H1 (cell line): ENCODE data around the gene METTL8. TPM values are rescaled to one million over a fixed set of nuclear protein-coding genes. Genes with fewer than 3 reads are reported as not detected.

ENCODE experiments used
- CTCF ChIA-PET: fragments of 300-600 bp; sonication (Branson Sonifier 250); formaldehyde crosslinking; loops from one replicate; lab custom pipeline; 2021; ENCODE audit not compliant: partially characterized antibody; lab: Charles Lee
- POLR2A ChIA-PET: fragments of 300-600 bp; sonication (Branson Sonifier 250); formaldehyde crosslinking; loops from one replicate; lab custom pipeline; 2021; ENCODE audit warnings: inconsistent platforms; ENCODE audit not compliant: partially characterized antibody; lab: Charles Lee
- DNase-seq, 2 experiments: peaks; one replicate each; pipeline versions ENCODE4 v3.0.0 to v3.0.0-alpha.2; 2010 to 2022; ENCODE audit warnings: low spot score in 2 of 2, low read depth in 1 of 2, mixed read lengths in 1 of 2
- FAIRE-seq: peaks from 2 replicates; lab custom pipeline; 2011; peaks lifted over from hg19 to GRCh38; lab: Jason Lieb, UNC
- H2AFZ ChIP-seq: 2 replicates; pipeline ENCODE4 v1.8.1; 2012; ENCODE audit warnings: low read length, inconsistent platforms
- H2AK5ac ChIP-seq: 2 replicates; pipeline ENCODE4 v1.6.1; 2013; ENCODE audit warnings: low read depth, low read length
- H2BK120ac ChIP-seq: replicated peaks from 2 replicates; pipeline ENCODE3; 2013; ENCODE audit warnings: low read depth, low read length, inconsistent platforms
- H2BK12ac ChIP-seq: 2 replicates; pipeline ENCODE4 v1.6.1; 2013; ENCODE audit warnings: low read depth, low read length
- H2BK15ac ChIP-seq: 2 replicates; pipeline ENCODE4 v1.6.1; 2013; ENCODE audit warnings: low read length
- H2BK20ac ChIP-seq: 2 replicates; pipeline ENCODE4 v1.6.1; 2013; ENCODE audit warnings: low read length
- H2BK5ac ChIP-seq: 2 replicates; pipeline ENCODE4 v1.6.1; 2013; ENCODE audit warnings: low read depth, low read length
- H3K14ac ChIP-seq: 2 replicates; pipeline ENCODE4 v1.6.1; 2013; ENCODE audit warnings: inconsistent platforms; ENCODE audit not compliant: insufficient read length
- H3K18ac ChIP-seq: 2 replicates; pipeline ENCODE4 v1.6.1; 2013; ENCODE audit warnings: low read length; ENCODE audit errors: extremely low read depth
- H3K23ac ChIP-seq: 2 replicates; pipeline ENCODE4 v1.6.1; 2013; ENCODE audit warnings: inconsistent platforms; ENCODE audit not compliant: insufficient read length
- H3K23me2 ChIP-seq: 2 replicates; pipeline ENCODE4 v1.6.1; 2013; ENCODE audit warnings: low read depth, low read length
- H3K27ac ChIP-seq: 2 replicates; pipeline ENCODE4 v1.6.1; 2011; ENCODE audit warnings: low read depth, low read length, inconsistent platforms
- H3K27me3 ChIP-seq, 4 experiments: replicated peaks in 1 of 4; 1 replicate in 1 of 4; 2 replicates in 3 of 4; pipeline versions ENCODE4 v1.6.1 to v1.8.1; 2011 to 2013; ENCODE audit warnings: low read length in 3 of 4, mild to moderate bottlenecking in 3 of 4, inconsistent platforms in 2 of 4, mixed read lengths in 2 of 4, moderate library complexity in 1 of 4; ENCODE audit not compliant: control insufficient read depth in 3 of 4, insufficient read depth in 3 of 4; ENCODE audit errors: extremely low read depth in 1 of 4
- H3K36me3 ChIP-seq, 4 experiments: 2 replicates each; pipeline versions ENCODE4 v1.6.1 to v1.8.1; 2011 to 2013; ENCODE audit warnings: mild to moderate bottlenecking in 4 of 4, low read length in 3 of 4, moderate library complexity in 2 of 4, control low read depth in 1 of 4, inconsistent platforms in 1 of 4; ENCODE audit not compliant: insufficient read depth in 4 of 4, control insufficient read depth in 2 of 4
- H3K4ac ChIP-seq: replicated peaks from 2 replicates; pipeline ENCODE3; 2013; ENCODE audit warnings: low read length, low read depth, mixed read lengths, inconsistent platforms; ENCODE audit not compliant: insufficient read length
- H3K4me1 ChIP-seq, 4 experiments: replicated peaks in 1 of 4; 1 replicate in 1 of 4; 2 replicates in 3 of 4; pipeline versions ENCODE4 v1.6.1 to v1.8.1; 2011 to 2013; ENCODE audit warnings: low read length in 3 of 4, inconsistent platforms in 2 of 4, mixed read lengths in 1 of 4; ENCODE audit not compliant: insufficient read depth in 4 of 4, control insufficient read depth in 3 of 4
- H3K4me2 ChIP-seq, 2 experiments: 2 replicates each; pipeline versions ENCODE4 v1.6.1 to v1.8.1; 2011 to 2013; ENCODE audit warnings: low read depth in 2 of 2, low read length in 2 of 2, control low read depth in 1 of 2, inconsistent platforms in 1 of 2, mild to moderate bottlenecking in 1 of 2; ENCODE audit not compliant: insufficient read depth in 1 of 2
- H3K4me3 ChIP-seq, 4 experiments: fragments of 200-600, 300-600 bp in 1 of 4; sonication (generic), shearing (Covaris generic), sonication (Bioruptor Twin) in 1 of 4; 2 replicates each; pipeline versions ENCODE4 v1.5.1 to v1.8.1; 2011 to 2016; ENCODE audit warnings: low read length in 4 of 4, low read depth in 3 of 4, control low read depth in 2 of 4, inconsistent platforms in 2 of 4, mild to moderate bottlenecking in 2 of 4, mixed read lengths in 1 of 4, moderate library complexity in 1 of 4; ENCODE audit not compliant: insufficient read depth in 2 of 4; ENCODE audit errors: extremely low read depth in 1 of 4
- H3K56ac ChIP-seq: replicated peaks from 2 replicates; pipeline ENCODE3; 2013; ENCODE audit warnings: low read depth, mild to moderate bottlenecking, mixed read lengths, low read length, inconsistent platforms; ENCODE audit not compliant: insufficient read length
- H3K79me1 ChIP-seq: 2 replicates; pipeline ENCODE4 v1.6.1; 2013; ENCODE audit warnings: low read depth, low read length, control low read depth
- H3K79me2 ChIP-seq, 2 experiments: 2 replicates each; pipeline versions ENCODE4 v1.6.1 to v1.8.1; 2012 to 2013; ENCODE audit warnings: low read length in 2 of 2, mild to moderate bottlenecking in 2 of 2, inconsistent platforms in 1 of 2; ENCODE audit not compliant: insufficient read depth in 2 of 2, control insufficient read depth in 1 of 2
- H3K9ac ChIP-seq, 4 experiments: replicated peaks in 1 of 4; 1 replicate in 1 of 4; 2 replicates in 3 of 4; pipeline versions ENCODE4 v1.6.1 to v1.8.1; 2011 to 2013; ENCODE audit warnings: low read depth in 3 of 4, low read length in 3 of 4, control low read depth in 2 of 4, mild to moderate bottlenecking in 2 of 4, moderate library complexity in 2 of 4, inconsistent platforms in 1 of 4; ENCODE audit errors: extremely low read depth in 1 of 4
- H3K9me3 ChIP-seq, 2 experiments: 2 replicates each; pipeline versions ENCODE4 v1.6.1 to v1.8.1; 2012 to 2013; ENCODE audit warnings: mild to moderate bottlenecking in 2 of 2, moderate library complexity in 2 of 2, control low read depth in 1 of 2, inconsistent platforms in 1 of 2, low read depth in 1 of 2, low read length in 1 of 2, mixed read lengths in 1 of 2; ENCODE audit not compliant: insufficient read depth in 2 of 2
- H4K20me1 ChIP-seq, 2 experiments: replicated peaks in 1 of 2; 2 replicates each; pipeline versions ENCODE3 to v1.8.1; 2011 to 2013; ENCODE audit warnings: inconsistent platforms in 2 of 2, low read length in 2 of 2, mild to moderate bottlenecking in 1 of 2; ENCODE audit not compliant: insufficient read depth in 2 of 2, control insufficient read depth in 1 of 2
- H4K5ac ChIP-seq: 2 replicates; pipeline ENCODE4 v1.6.1; 2013; ENCODE audit warnings: low read length, low read depth, mixed read lengths, inconsistent platforms; ENCODE audit not compliant: insufficient read length
- H4K8ac ChIP-seq: 2 replicates; pipeline ENCODE4 v1.8.0; 2013; ENCODE audit warnings: mild to moderate bottlenecking, moderate library complexity, low read length, inconsistent platforms; ENCODE audit not compliant: insufficient read depth; ENCODE audit errors: extremely low read depth
- H4K91ac ChIP-seq: replicated peaks from 2 replicates; pipeline ENCODE3; 2013; ENCODE audit warnings: low read length, mixed read lengths, inconsistent platforms; ENCODE audit not compliant: insufficient read length
- CHD2 ChIP-seq: IDR thresholded peaks from 2 replicates; pipeline ENCODE4 v1.6.1; 2012; ENCODE audit warnings: low read length, improper control_type of control experiment
- EP300 ChIP-seq, 2 experiments: IDR thresholded peaks; 1 replicate in 1 of 2; 2 replicates in 1 of 2; pipeline ENCODE4 v1.6.1; 2011 to 2012; ENCODE audit warnings: low read depth in 2 of 2, low read length in 2 of 2, mild to moderate bottlenecking in 2 of 2, borderline replicate concordance in 1 of 2, inconsistent platforms in 1 of 2, moderate library complexity in 1 of 2
- KDM5A ChIP-seq: fragments of 200-600 bp; IDR thresholded peaks from 2 replicates; pipeline ENCODE4 v1.7.1; 2012; ENCODE audit warnings: mild to moderate bottlenecking, low read length, inconsistent platforms, mixed read lengths
- SAP30 ChIP-seq: fragments of 300-600 bp; sonication (generic); IDR thresholded peaks from 2 replicates; pipeline ENCODE4 v1.7.1; 2012; ENCODE audit warnings: low read length, moderate library complexity, mild to moderate bottlenecking, inconsistent platforms; ENCODE audit not compliant: insufficient read depth, insufficient replicate concordance
- SP4 ChIP-seq: IDR thresholded peaks from 2 replicates; pipeline ENCODE4 v1.6.1; 2012; ENCODE audit warnings: low read length, inconsistent platforms
- WGBS, 2 experiments: shearing (Covaris generic) in 1 of 2; methylation state at CpG; one replicate each; pipeline versions ENCODE4 v1.1.6 to v1.1.7; 2013 to 2015; ENCODE audit warnings: low lambda C conversion rate in 2 of 2, mixed read lengths in 2 of 2, inconsistent platforms in 1 of 2, low coverage in 1 of 2, missing lambda C conversion rate in 1 of 2; ENCODE audit not compliant: insufficient replicate concordance in 2 of 2, insufficient coverage in 1 of 2, insufficient read length in 1 of 2; ENCODE audit errors: extremely low coverage in 1 of 2, missing lambda C conversion rate in 1 of 2; 5-methylcytosine and 5-hydroxymethylcytosine counted together
- polyA plus RNA-seq, 7 experiments: library from polyadenylated mRNA; depleted of rRNA in 3 of 7; stranded (reverse) in 5 of 7; unstranded in 2 of 7; fragments of >200 nt in 5 of 7; fragments of 200-250 nt in 2 of 7; gene quantifications; 1 replicate in 5 of 7; 2 replicates in 1 of 7; 4 replicates in 1 of 7; pipeline versions ENCODE4 v1.2.1 to v1.2.3, GENCODE V29; 2011 to 2013; ENCODE audit warnings: missing spikeins in 2 of 7, mixed read lengths in 2 of 7
- total RNA-seq: library from RNA; stranded (reverse); fragmentation: NEBNext Ultra II Directional; extraction: Animal tissue kit (Norgen Biotek cat#: 25700); gene quantifications from 2 replicates; pipeline ENCODE4 v1.2.1, GENCODE V29; 2021
- TF ChIP-seq, protein P1 (sequence below): IDR thresholded peaks from 2 replicates; pipeline ENCODE4 v1.6.1; 2011; ENCODE audit warnings: low read depth, mild to moderate bottlenecking, low read length; ENCODE audit not compliant: insufficient read depth

Gene METTL8
- total and polyA plus RNA-seq, 2 of the 8 experiments (the other 6 are each of a cell fraction or from before 2014, with no cell fraction given): 17.6 to 79.7 TPM

DNA sequence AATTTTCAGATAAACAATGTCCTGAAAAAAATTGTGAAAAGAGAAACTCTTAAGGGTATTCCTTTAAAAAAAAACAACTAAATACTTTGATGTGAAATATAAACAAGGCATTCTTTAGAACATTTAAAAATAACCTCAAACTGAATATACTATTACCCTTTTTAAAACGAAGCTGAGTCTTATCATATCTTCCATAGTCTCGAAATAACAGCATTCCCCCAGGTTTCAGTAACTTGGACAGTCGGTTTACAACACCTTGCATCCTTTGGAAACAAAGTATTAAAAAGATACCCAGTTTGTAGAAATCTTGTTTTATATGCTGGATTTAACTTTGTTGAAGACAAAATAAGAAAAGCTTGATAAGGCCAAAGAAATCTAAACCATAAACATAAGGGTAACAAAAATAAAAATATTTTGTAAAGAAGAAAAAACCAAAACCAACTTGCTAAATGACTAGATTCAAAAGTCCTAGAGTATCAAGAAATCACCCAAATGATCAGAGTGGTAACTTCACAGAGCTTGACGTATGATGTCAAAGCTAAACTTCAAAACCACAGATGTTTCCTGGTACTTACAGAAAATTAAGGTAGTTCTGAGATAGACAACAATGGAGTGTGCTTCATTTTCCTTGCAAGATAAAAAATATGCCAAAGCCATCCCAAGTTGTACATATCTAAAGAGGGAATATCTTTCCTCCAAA, 107.8 kb downstream of the METTL8 start:
- no peak for TF ChIP-seq CHD2
- no peak for TF ChIP-seq EP300 (IDR thresholded peaks at IDR 0.05; ENCODE audit: borderline replicate concordance in 1 of 2, low read depth in 2 of 2, low read length in 2 of 2)
- no peak for TF ChIP-seq KDM5A
- TF ChIP-seq, protein P1, sequence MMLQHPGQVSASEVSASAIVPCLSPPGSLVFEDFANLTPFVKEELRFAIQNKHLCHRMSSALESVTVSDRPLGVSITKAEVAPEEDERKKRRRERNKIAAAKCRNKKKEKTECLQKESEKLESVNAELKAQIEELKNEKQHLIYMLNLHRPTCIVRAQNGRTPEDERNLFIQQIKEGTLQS: no peak
- no peak for TF ChIP-seq SP4
- no peak for TF ChIP-seq SAP30
- Histone ChIP-seq H4K91ac (no peak overlapping the region), H4K5ac (peak overlapping the region; percentile 93), H3K23me2 (no peaks in the 10 kb centered on the region), H4K8ac (no peak overlapping the region), H3K27me3 (no peaks in the 10 kb centered on the region), H3K27ac (no peak overlapping the region), H2BK120ac (peak overlapping the region; percentile 75), H2BK12ac (no peak overlapping the region), H2BK5ac (no peak overlapping the region), H3K56ac (no peak overlapping the region), H3K79me2 (peaks cover 0 to 3% of the 10 kb centered on the region in 2 experiments; a peak in 1 of 4 replicates), H2BK20ac (no peak overlapping the region), H2BK15ac (no peak overlapping the region), H4K20me1 (no peaks in the 10 kb centered on the region), H3K23ac (no peak overlapping the region), H3K9ac (no peak overlapping the region), H3K14ac (no peak overlapping the region), H2AFZ (no peak overlapping the region), H2AK5ac (no peak overlapping the region), H3K79me1 (no peaks in the 10 kb centered on the region), H3K4me2 (peak overlapping the region in 1 of 2 experiments; percentile 3; a peak in 1 of 4 replicates), H3K9me3 (no peaks in the 10 kb centered on the region), H3K36me3 (peaks cover 0 to 7% (median 1%) of the 10 kb centered on the region in 4 experiments; a peak in 3 of 8 replicates), H3K4me1 (peaks cover 2 to 16% (median 8%) of the 10 kb centered on the region in 4 experiments; a peak in 6 of 7 replicates), H3K4me3 (no peak overlapping the region), H3K4ac (no peak overlapping the region), H3K18ac (no peak overlapping the region)
- FAIRE-seq: no peak
- CTCF ChIA-PET: interaction anchor here (1.2 to 1.9 kb wide), 2 partner anchors 10 to 239 kb away, joined by 4 to 8 read pairs; no protein-coding TSS in a partner anchor
- WGBS, 2 experiments: 83% methylated on average over 4 of the region's 4 CpGs; no CpG with 5 or more reads in 1 of the 2 experiments
- no peak for DNase-seq
- POLR2A ChIA-PET: interaction anchor here (1.2 to 3.3 kb wide), 4 partner anchors 9 to 345 kb away, joined by 3 to 42 read pairs (median 4); partner anchors contain the start of genes DCAF17 and METTL8
